Measurements from ENCODE around the gene DTYMK.

DTYMK gene

GRCh38 chr2:241632478-241633325 lies 53.9 kb downstream of the DTYMK start:
- H3K4me2 ChIP-seq (ENCODE audit: low read length) = no peak overlapping the region
- H3K9me3 ChIP-seq (ENCODE audit: low read length) = no peaks in the 10 kb centered on the region
- no peaks in the 10 kb centered on the region for H3K27me3 ChIP-seq (ENCODE audit: insufficient read depth, low read length)
- H2AFZ ChIP-seq (ENCODE audit: low read length) = no peak overlapping the region
- peaks cover 39% of the 10 kb centered on the region for H3K36me3 ChIP-seq (ENCODE audit: insufficient read depth, low read length)
- H3K9ac ChIP-seq (ENCODE audit: low read length) = no peak overlapping the region
- no peaks in the 10 kb centered on the region for H3K9me2 ChIP-seq (ENCODE audit: low read depth, low read length)
- H3K4me1 ChIP-seq (ENCODE audit: insufficient read depth, low read length, severe bottlenecking) = peaks cover 24% of the 10 kb centered on the region
- H3K79me2 ChIP-seq (ENCODE audit: insufficient read depth, low read length) = peaks cover 18% of the 10 kb centered on the region
- no peaks in the 10 kb centered on the region for H3F3A ChIP-seq (ENCODE audit: insufficient read depth, low read length)
- H3K27ac ChIP-seq (ENCODE audit: low read depth, low read length, poor library complexity, severe bottlenecking) = no peak overlapping the region
- no peak overlapping the region for H3K4me3 ChIP-seq (ENCODE audit: low read depth, low read length, poor library complexity, severe bottlenecking)
- TF ChIP-seq EZH2 (IDR thresholded peaks at IDR 0.05; ENCODE audit: borderline replicate concordance, low read length) = no peak
- no peak for TF ChIP-seq CTCF (IDR thresholded peaks at IDR 0.05; ENCODE audit: low read length)
- no peaks in the 10 kb centered on the region for H4K20me1 ChIP-seq (ENCODE audit: insufficient read depth, low read length)

- peaks cover 11% of the 10 kb centered on the region for H3K4me1 ChIP-seq (ENCODE audit: insufficient read depth, low read length, severe bottlenecking)
- H2AFZ ChIP-seq (ENCODE audit: low read length) = no peak overlapping the region
- no peak overlapping the region for H3K9ac ChIP-seq (ENCODE audit: low read length)
- no peaks in the 10 kb centered on the region for H4K20me1 ChIP-seq (ENCODE audit: insufficient read depth, low read length)
- H3K36me3 ChIP-seq (ENCODE audit: insufficient read depth, low read length) = peaks cover 45% of the 10 kb centered on the region
- no peaks in the 10 kb centered on the region for H3F3A ChIP-seq (ENCODE audit: insufficient read depth, low read length)
- H3K9me3 ChIP-seq (ENCODE audit: low read length) = no peaks in the 10 kb centered on the region
- peak overlapping the region; percentile 7; the same call in 1 of the 2 replicates for H3K4me2 ChIP-seq (ENCODE audit: low read length)
- no peak for TF ChIP-seq EZH2 (IDR thresholded peaks at IDR 0.05; ENCODE audit: borderline replicate concordance, low read length)
- no peak for TF ChIP-seq CTCF (IDR thresholded peaks at IDR 0.05; ENCODE audit: low read length)
- no peak overlapping the region for H3K4me3 ChIP-seq (ENCODE audit: low read depth, low read length, poor library complexity, severe bottlenecking)
- H3K9me2 ChIP-seq (ENCODE audit: low read depth, low read length) = no peaks in the 10 kb centered on the region
- H3K27me3 ChIP-seq (ENCODE audit: insufficient read depth, low read length) = no peaks in the 10 kb centered on the region
- peak overlapping the region; percentile 7 for H3K27ac ChIP-seq (ENCODE audit: low read depth, low read length, poor library complexity, severe bottlenecking)
- H3K79me2 ChIP-seq (ENCODE audit: insufficient read depth, low read length) = peaks cover 8% of the 10 kb centered on the region
Measured at GRCh38 chr2:241629762-241630435, 56.7 kb downstream of the DTYMK start.

- peaks cover 30% of the 10 kb centered on the region for H3K36me3 ChIP-seq (ENCODE audit: insufficient read depth, low read length)
Measured at GRCh38 chr2:241627675-241628074, 58.9 kb downstream of the DTYMK start.

More at GRCh38 chr2:241627675-241628074, 58.9 kb downstream of the DTYMK start:
- Histone ChIP-seq H3K4me3 (ENCODE audit: low read depth, low read length, poor library complexity, severe bottlenecking) (no peak overlapping the region), H4K20me1 (ENCODE audit: insufficient read depth, low read length) (no peaks in the 10 kb centered on the region), H3K4me2 (ENCODE audit: low read length) (no peak overlapping the region), H2AFZ (ENCODE audit: low read length) (no peak overlapping the region), H3K27me3 (ENCODE audit: insufficient read depth, low read length) (no peaks in the 10 kb centered on the region), H3K9me3 (ENCODE audit: low read length) (no peaks in the 10 kb centered on the region), H3F3A (ENCODE audit: insufficient read depth, low read length) (no peaks in the 10 kb centered on the region), H3K27ac (ENCODE audit: low read depth, low read length, poor library complexity, severe bottlenecking) (no peak overlapping the region), H3K9me2 (ENCODE audit: low read depth, low read length) (no peaks in the 10 kb centered on the region), H3K9ac (ENCODE audit: low read length) (no peak overlapping the region), H3K4me1 (ENCODE audit: insufficient read depth, low read length, severe bottlenecking) (peaks cover 8% of the 10 kb centered on the region), H3K79me2 (ENCODE audit: insufficient read depth, low read length) (peaks cover 3% of the 10 kb centered on the region; the same call in 1 of the 2 replicates)
- TF ChIP-seq EZH2 (IDR thresholded peaks at IDR 0.05; ENCODE audit: borderline replicate concordance, low read length) (no peak), CTCF (IDR thresholded peaks at IDR 0.05; ENCODE audit: low read length) (no peak)
